Esophagus (tissue), 2 donors: ENCODE measurements around the gene CAMK1D. TPM values are rescaled to one million over a fixed set of nuclear protein-coding genes. Genes with fewer than 3 reads are reported as not detected.
A peak's percentile ranks its signal among the peaks of the same experiment; 100 is the strongest.

Experiments used
- H3K27ac ChIP-seq, 2 donors: one replicate each; pipeline ENCODE4 v1.5.1; 2013; ENCODE audit warnings: low read depth in 2 of 2, mild to moderate bottlenecking in 2 of 2, inconsistent platforms in 1 of 2, low read length in 1 of 2, moderate library complexity in 1 of 2
- H3K27me3 ChIP-seq, 2 donors: one replicate each; pipeline ENCODE4 v1.6.1; 2013; ENCODE audit warnings: low read length in 2 of 2, control low read depth in 1 of 2, mild to moderate bottlenecking in 1 of 2; ENCODE audit not compliant: insufficient read depth in 2 of 2, control insufficient read depth in 1 of 2
- H3K36me3 ChIP-seq, 2 donors: one replicate each; pipeline ENCODE4 v1.6.1; 2013; ENCODE audit warnings: low read length in 1 of 2; ENCODE audit not compliant: control insufficient read depth in 2 of 2, insufficient read depth in 2 of 2
- H3K4me1 ChIP-seq, 2 donors: one replicate each; pipeline ENCODE4 v1.6.1; 2013; ENCODE audit warnings: low read length in 1 of 2; ENCODE audit not compliant: control insufficient read depth in 2 of 2, insufficient read depth in 2 of 2
- H3K4me3 ChIP-seq, 2 donors: one replicate each; pipeline ENCODE4 v1.5.1; 2013; ENCODE audit warnings: low read length in 2 of 2, mild to moderate bottlenecking in 2 of 2, low read depth in 1 of 2, moderate library complexity in 1 of 2
- H3K9me3 ChIP-seq, 2 donors: one replicate each; pipeline ENCODE4 v1.6.1; 2013; ENCODE audit warnings: mild to moderate bottlenecking in 2 of 2, low read depth in 1 of 2, low read length in 1 of 2, moderate library complexity in 1 of 2; ENCODE audit not compliant: control insufficient read depth in 2 of 2, insufficient read depth in 1 of 2
- WGBS, 2 donors: extraction: QIAGEN DNeasy Blood & Tissue Kit; methylation state at CpG; one replicate each; pipeline ENCODE4 v1.1.7; 2013; 5-methylcytosine and 5-hydroxymethylcytosine counted together
- polyA plus RNA-seq, 2 donors: library from polyadenylated mRNA; stranded (reverse); fragments of 200-250 nt; gene quantifications; one replicate each; pipeline ENCODE4 v1.2.3, GENCODE V29; 2013
- donor health status: healthy with polysubstance abuse.
- donor health status: Bipolar disorder and iron deficiency.

CAMK1D gene
- polyA plus RNA-seq, 2 donors, result 5.4 to 5.6 TPM

GRCh38 chr10:12771981-12772760 lies 422.8 kb downstream of the CAMK1D start:
- Histone ChIP-seq H3K9me3 (no peaks in the 10 kb centered on the region), H3K36me3 (peaks cover 0 to 2% of the 10 kb centered on the region in 2 donors), H3K27ac (no peak overlapping the region), H3K4me1 (no peaks in the 10 kb centered on the region), H3K27me3 (no peaks in the 10 kb centered on the region), H3K4me3 (no peak overlapping the region)
- 93 to 96% methylated on average over 19 of the region's 19 CpGs for WGBS, 2 donors

DNA sequence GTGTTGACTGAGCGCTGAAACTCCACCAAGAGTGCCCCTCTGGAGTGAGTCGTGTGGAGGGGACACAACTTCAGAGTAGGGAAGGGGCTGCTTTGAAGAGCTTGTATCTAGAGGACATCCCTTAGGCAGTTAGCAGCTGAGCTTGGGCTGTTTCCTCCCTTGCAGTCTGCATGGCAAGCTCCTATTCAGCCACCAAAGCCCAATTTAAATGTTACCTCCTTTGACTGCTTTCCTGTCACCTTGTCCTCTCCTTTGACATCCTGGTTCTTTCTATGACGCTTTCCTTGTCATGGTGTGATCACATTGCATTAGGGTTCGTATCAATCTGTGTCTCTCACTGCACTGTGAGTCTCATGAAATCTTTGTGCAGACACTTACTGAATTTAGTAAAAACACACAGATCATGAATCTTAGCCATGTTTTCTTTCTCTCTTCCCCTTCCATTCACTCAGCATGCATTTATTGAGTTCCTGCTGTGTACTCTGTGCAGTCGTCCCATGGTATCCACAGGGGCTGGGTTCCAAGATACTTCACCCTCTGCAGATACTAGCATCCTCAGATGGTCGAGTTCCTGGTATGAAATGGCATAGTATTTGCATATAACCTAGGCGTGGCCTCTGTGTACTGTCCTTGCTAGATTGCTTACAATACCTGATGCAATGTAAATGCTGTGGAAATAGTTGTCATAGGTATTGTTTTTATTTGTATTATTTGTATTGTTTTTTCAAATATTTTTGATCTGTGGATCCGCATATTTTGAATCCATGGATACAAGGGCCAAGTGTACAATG lies 423.6 kb downstream of the CAMK1D start:
- peaks cover 0 to 2% of the 10 kb centered on the region in 2 donors for H3K36me3 ChIP-seq
- WGBS, 2 donors, result 83 to 88% methylated on average over 8 of the region's 8 CpGs
- H3K27me3 ChIP-seq, result no peaks in the 10 kb centered on the region
- H3K4me1 ChIP-seq, result no peaks in the 10 kb centered on the region
- no peaks in the 10 kb centered on the region for H3K9me3 ChIP-seq
- no peak overlapping the region for H3K27ac ChIP-seq
- no peak overlapping the region for H3K4me3 ChIP-seq

DNA sequence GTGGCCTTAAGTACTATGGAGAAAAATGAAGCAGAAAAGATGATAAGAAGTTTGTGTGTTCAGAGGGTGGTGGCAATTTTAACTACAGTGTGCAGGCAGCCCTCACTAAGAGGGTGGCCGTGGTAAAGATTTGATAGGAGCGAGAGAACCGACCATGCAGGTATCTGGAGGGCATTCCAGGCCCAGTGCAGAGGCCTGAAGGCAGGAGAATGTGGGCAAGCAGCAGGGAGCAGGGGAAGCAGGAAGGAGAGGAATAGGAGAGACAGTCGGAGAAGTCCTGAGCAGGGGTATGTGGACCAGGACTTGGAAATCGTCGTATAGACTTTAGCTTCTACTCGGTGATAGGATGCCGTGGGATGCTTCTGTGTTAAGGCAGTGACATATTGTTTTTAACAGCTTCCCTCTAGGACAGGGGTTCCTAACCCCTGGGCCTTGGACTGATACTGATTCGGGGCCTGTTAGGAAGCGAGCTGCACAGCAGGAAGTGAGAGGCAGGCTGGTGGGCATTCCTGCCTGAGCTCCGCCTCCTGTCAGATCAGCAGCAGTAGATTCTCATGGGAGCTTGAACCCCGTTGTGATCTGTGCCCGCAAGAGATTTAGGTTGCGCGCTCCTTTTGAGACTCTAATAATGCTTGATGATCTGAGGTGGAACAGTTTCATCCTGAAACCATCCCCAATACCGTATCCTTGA lies 425.0 kb downstream of the CAMK1D start:
- Histone ChIP-seq H3K27me3 (no peaks in the 10 kb centered on the region), H3K4me3 (no peak overlapping the region), H3K9me3 (no peaks in the 10 kb centered on the region), H3K27ac (no peak overlapping the region), H3K36me3 (peaks cover 0 to 2% of the 10 kb centered on the region in 2 donors), H3K4me1 (no peaks in the 10 kb centered on the region)
- WGBS, 2 donors, result 83 to 88% methylated on average over 16 of the region's 16 CpGs

- Histone ChIP-seq H3K27me3 (no peaks in the 10 kb centered on the region), H3K27ac (no peak overlapping the region), H3K4me3 (no peak overlapping the region), H3K4me1 (no peaks in the 10 kb centered on the region), H3K9me3 (no peaks in the 10 kb centered on the region), H3K36me3 (no peaks in the 10 kb centered on the region)
- 75 to 83% methylated on average over 8 of the region's 8 CpGs for WGBS, 2 donors
Observed at GRCh38 chr10:12777840-12778585, 428.7 kb downstream of the CAMK1D start.

- WGBS, 2 donors, result 83 to 85% methylated on average over 22 of the region's 22 CpGs
- Histone ChIP-seq H3K36me3 (no peaks in the 10 kb centered on the region), H3K27ac (no peak overlapping the region)
Observed at GRCh38 chr10:12780634-12781601, 431.6 kb downstream of the CAMK1D start.

DNA sequence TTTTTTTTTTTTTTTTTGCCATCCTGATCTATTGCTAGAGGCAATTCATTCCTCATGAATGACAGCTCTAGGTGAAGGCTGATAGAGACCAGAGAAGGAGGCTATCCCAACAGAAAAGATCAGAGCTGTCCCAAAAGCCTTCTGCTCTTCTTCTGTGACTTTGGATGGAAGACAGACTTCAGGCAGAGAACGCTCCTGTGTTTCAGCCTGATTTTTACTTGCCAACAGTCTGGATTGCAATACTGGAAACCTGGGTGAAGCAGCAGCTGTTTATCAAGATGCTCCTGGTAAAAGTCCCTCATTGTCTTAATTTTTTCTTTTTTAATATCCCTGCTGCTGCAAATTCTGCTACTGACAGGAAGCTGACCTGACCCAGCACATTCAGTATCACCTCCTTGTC lies 432.6 kb downstream of the CAMK1D start:
- no peak overlapping the region for H3K4me3 ChIP-seq
- H3K27me3 ChIP-seq, result no peaks in the 10 kb centered on the region
- H3K36me3 ChIP-seq, result no peaks in the 10 kb centered on the region
- H3K27ac ChIP-seq, result no peak overlapping the region
- 68 to 76% methylated on average over 1 of the region's 1 CpG for WGBS, 2 donors
- no peaks in the 10 kb centered on the region for H3K9me3 ChIP-seq
- peaks cover 3 to 9% of the 10 kb centered on the region in 2 donors for H3K4me1 ChIP-seq

More at GRCh38 chr10:12780634-12781601, 431.6 kb downstream of the CAMK1D start:
- Histone ChIP-seq H3K27me3 (no peaks in the 10 kb centered on the region), H3K9me3 (no peaks in the 10 kb centered on the region), H3K4me3 (no peak overlapping the region), H3K4me1 (peaks cover 3 to 9% of the 10 kb centered on the region in 2 donors)

GRCh38 chr10:12782537-12782936 lies 433.2 kb downstream of the CAMK1D start:
- no peaks in the 10 kb centered on the region for H3K36me3 ChIP-seq
- peak overlapping the region in 1 of 2 donors; percentile 16 for H3K27ac ChIP-seq
- no peaks in the 10 kb centered on the region for H3K27me3 ChIP-seq
- peaks cover 3 to 9% of the 10 kb centered on the region in 2 donors for H3K4me1 ChIP-seq
- WGBS, 2 donors, result 56 to 63% methylated on average over 8 of the region's 8 CpGs
- no peak overlapping the region for H3K4me3 ChIP-seq
- H3K9me3 ChIP-seq, result no peaks in the 10 kb centered on the region

GRCh38 chr10:12783293-12783692 lies 433.9 kb downstream of the CAMK1D start:
- Histone ChIP-seq H3K36me3 (no peaks in the 10 kb centered on the region), H3K9me3 (no peaks in the 10 kb centered on the region), H3K4me3 (no peak overlapping the region), H3K27ac (peak overlapping the region in 1 of 2 donors; percentile 1), H3K27me3 (no peaks in the 10 kb centered on the region), H3K4me1 (peaks cover 3 to 9% of the 10 kb centered on the region in 2 donors)
- WGBS, 2 donors, result 73 to 75% methylated on average over 10 of the region's 10 CpGs
